Measurements from ENCODE around the gene LRP1-AS.
"Not testable (repeated sequence)": the region's sequence is repeated elsewhere in the genome, so short reads cannot be mapped to it uniquely, and the experiment has no call there.

Gene LRP1-AS

GRCh38 chr12:57123813-57124212 is 23.6 kb downstream of the LRP1-AS start:
- DNase-seq (ENCODE audit: low spot score) = no peak
- no peak for FAIRE-seq

- not testable (repeated sequence) for DNase-seq (ENCODE audit: low spot score); FAIRE-seq
Observed at GRCh38 chr12:57120718-57121117, 26.7 kb downstream of the LRP1-AS start.

GRCh38 chr12:57119294-57120085 is 27.9 kb downstream of the LRP1-AS start:
- no peak for FAIRE-seq
- no peak for DNase-seq (ENCODE audit: low spot score)

- peak; percentile 76 for DNase-seq (ENCODE audit: low spot score)
- no peak for FAIRE-seq
Observed at GRCh38 chr12:57118711-57119271, 28.6 kb downstream of the LRP1-AS start.

- DNase-seq (ENCODE audit: low spot score) (no peak), FAIRE-seq (no peak)
Observed at GRCh38 chr12:57116580-57117281, 30.7 kb downstream of the LRP1-AS start.

- FAIRE-seq (no peak), DNase-seq (ENCODE audit: low spot score) (no peak)
Observed at GRCh38 chr12:57112492-57113294, 34.7 kb downstream of the LRP1-AS start.

GRCh38 chr12:57111031-57111734 is 36.2 kb downstream of the LRP1-AS start, which contains the start of gene STAT6:
TSS of gene STAT6 (minus strand) at chr12:57111362. CDS start at chr12:57108278, 3,084 bp downstream.
- DNase-seq (ENCODE audit: low spot score) = peak; percentile 70
- no peak for FAIRE-seq

- peak; percentile 53 for DNase-seq (ENCODE audit: low spot score)
- FAIRE-seq = no peak
Observed at GRCh38 chr12:57110104-57111030, 37.1 kb downstream of the LRP1-AS start.

- DNase-seq (ENCODE audit: low spot score) (no peak), FAIRE-seq (no peak)
Observed at GRCh38 chr12:57109207-57110103, 38.0 kb downstream of the LRP1-AS start.

- no peak for FAIRE-seq
- DNase-seq (ENCODE audit: low spot score) = no peak
Observed at GRCh38 chr12:57107456-57108155, 39.8 kb downstream of the LRP1-AS start.

GRCh38 chr12:57106021-57106708 is 41.3 kb downstream of the LRP1-AS start:
- FAIRE-seq (no peak), DNase-seq (ENCODE audit: low spot score) (no peak)

GRCh38 chr12:57105011-57105753 is 42.2 kb downstream of the LRP1-AS start:
- DNase-seq (ENCODE audit: low spot score) = no peak
- no peak for FAIRE-seq

- no peak for DNase-seq (ENCODE audit: low spot score)
- FAIRE-seq = no peak
Observed at GRCh38 chr12:57104292-57104910, 43.0 kb downstream of the LRP1-AS start.

GRCh38 chr12:57103856-57104255 is 43.6 kb downstream of the LRP1-AS start:
- no peak for FAIRE-seq
- no peak for DNase-seq (ENCODE audit: low spot score)

GRCh38 chr12:57101892-57102695 is 45.3 kb downstream of the LRP1-AS start:
- no peak for FAIRE-seq
- peak; percentile 22 for DNase-seq (ENCODE audit: low spot score)
